ENCODE measurements around the gene CELF6.

The CELF6 gene

GRCh38 chr15:72269739-72270138, 50.2 kb downstream of the CELF6 start:
- TF ChIP-seq FOXM1 (IDR thresholded peaks at IDR 0.05; ENCODE audit: borderline replicate concordance, low read depth) (no peak), CEBPB (IDR thresholded peaks at IDR 0.05) (no peak), RAD21 (IDR thresholded peaks at IDR 0.05; ENCODE audit: low read depth) (no peak)

- no peak for TF ChIP-seq NFIC (IDR thresholded peaks at IDR 0.05)
- TF ChIP-seq TEAD4 (IDR thresholded peaks at IDR 0.05) = no peak
- no peak for TF ChIP-seq TAF1 (IDR thresholded peaks at IDR 0.05; ENCODE audit: low read depth)
- TF ChIP-seq CEBPB (IDR thresholded peaks at IDR 0.05) = no peak
- no peak for TF ChIP-seq YY1 (IDR thresholded peaks at IDR 0.05; ENCODE audit: low read depth)
- no peak for TF ChIP-seq ZBTB7A (IDR thresholded peaks at IDR 0.05; ENCODE audit: low read depth)
- TF ChIP-seq TCF12 (IDR thresholded peaks at IDR 0.05; ENCODE audit: low read depth) = no peak
- TF ChIP-seq MAX (IDR thresholded peaks at IDR 0.05) = no peak
- TF ChIP-seq REST (IDR thresholded peaks at IDR 0.05; ENCODE audit: low read depth) = no peak
Measured at GRCh38 chr15:72265031-72265430, 54.9 kb downstream of the CELF6 start.

GRCh38 chr15:72252663-72253299, 67.2 kb downstream of the CELF6 start:
- TF ChIP-seq FOXM1 (IDR thresholded peaks at IDR 0.05; ENCODE audit: borderline replicate concordance, low read depth) (no peak), YY1 (IDR thresholded peaks at IDR 0.05; ENCODE audit: low read depth) (no peak), EGR1 (IDR thresholded peaks at IDR 0.05) (no peak), RAD21 (IDR thresholded peaks at IDR 0.05; ENCODE audit: low read depth) (no peak), EP300 (IDR thresholded peaks at IDR 0.05; ENCODE audit: borderline replicate concordance) (no peak), MAX (IDR thresholded peaks at IDR 0.05) (no peak), TCF12 (IDR thresholded peaks at IDR 0.05; ENCODE audit: low read depth) (no peak), ZBTB7A (IDR thresholded peaks at IDR 0.05; ENCODE audit: low read depth) (no peak), TEAD4 (IDR thresholded peaks at IDR 0.05) (no peak), NFIC (IDR thresholded peaks at IDR 0.05) (no peak), CEBPB (IDR thresholded peaks at IDR 0.05) (no peak), REST (IDR thresholded peaks at IDR 0.05; ENCODE audit: low read depth) (no peak), CREB1 (IDR thresholded peaks at IDR 0.05; ENCODE audit: low read depth) (no peak), USF1 (IDR thresholded peaks at IDR 0.05) (no peak), TAF1 (IDR thresholded peaks at IDR 0.05; ENCODE audit: low read depth) (no peak)

- TF ChIP-seq USF1 (IDR thresholded peaks at IDR 0.05) (no peak), EP300 (IDR thresholded peaks at IDR 0.05; ENCODE audit: borderline replicate concordance) (no peak), CREB1 (IDR thresholded peaks at IDR 0.05; ENCODE audit: low read depth) (no peak), NFIC (IDR thresholded peaks at IDR 0.05) (no peak), EGR1 (IDR thresholded peaks at IDR 0.05) (no peak), TCF12 (IDR thresholded peaks at IDR 0.05; ENCODE audit: low read depth) (no peak)
Measured at GRCh38 chr15:72249142-72249810, 70.7 kb downstream of the CELF6 start.

- TF ChIP-seq RAD21 (IDR thresholded peaks at IDR 0.05; ENCODE audit: low read depth) (no peak), USF1 (IDR thresholded peaks at IDR 0.05) (no peak), CREB1 (IDR thresholded peaks at IDR 0.05; ENCODE audit: low read depth) (no peak), EGR1 (IDR thresholded peaks at IDR 0.05) (no peak), TEAD4 (IDR thresholded peaks at IDR 0.05) (no peak), TAF1 (IDR thresholded peaks at IDR 0.05; ENCODE audit: low read depth) (no peak), YY1 (IDR thresholded peaks at IDR 0.05; ENCODE audit: low read depth) (no peak), NFIC (IDR thresholded peaks at IDR 0.05) (no peak), REST (IDR thresholded peaks at IDR 0.05; ENCODE audit: low read depth) (no peak), FOXM1 (IDR thresholded peaks at IDR 0.05; ENCODE audit: borderline replicate concordance, low read depth) (no peak), CEBPB (IDR thresholded peaks at IDR 0.05) (no peak), MAX (IDR thresholded peaks at IDR 0.05) (no peak), ZBTB7A (IDR thresholded peaks at IDR 0.05; ENCODE audit: low read depth) (no peak), TCF12 (IDR thresholded peaks at IDR 0.05; ENCODE audit: low read depth) (no peak), EP300 (IDR thresholded peaks at IDR 0.05; ENCODE audit: borderline replicate concordance) (no peak)
Measured at GRCh38 chr15:72248514-72248913, 71.4 kb downstream of the CELF6 start.

Data from Ishikawa (cell line).